GM19043 (cell line): ENCODE data around the gene SND1.

Experiments used
- ATAC-seq: cut with Tn5 transposase; IDR thresholded peaks from one replicate; pipeline ENCODE4 v1.9.1; 2021; ENCODE audit warnings: low read depth; ENCODE audit not compliant: unreplicated experiment

The SND1 gene

DNA sequence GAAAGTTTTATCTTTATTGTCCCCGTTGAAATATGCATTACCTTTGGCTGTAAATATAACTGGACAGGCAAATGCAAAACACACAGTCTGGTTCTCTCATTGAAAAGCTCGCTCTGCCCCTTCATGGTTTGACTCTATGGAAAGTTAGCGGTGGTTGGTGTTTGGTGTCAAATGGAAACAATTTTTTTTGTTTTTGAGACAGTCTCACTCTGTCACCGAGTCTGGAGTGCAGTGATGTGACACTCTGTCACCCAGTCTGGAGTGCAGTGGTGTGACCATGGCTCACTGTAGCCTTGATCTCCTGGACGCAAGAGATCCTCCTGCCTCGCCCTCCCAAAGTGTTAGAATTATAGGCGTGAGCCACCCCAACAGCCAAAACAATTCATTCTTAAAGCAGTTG, 229.6 kb downstream of the SND1 start:
- no peak for ATAC-seq

DNA sequence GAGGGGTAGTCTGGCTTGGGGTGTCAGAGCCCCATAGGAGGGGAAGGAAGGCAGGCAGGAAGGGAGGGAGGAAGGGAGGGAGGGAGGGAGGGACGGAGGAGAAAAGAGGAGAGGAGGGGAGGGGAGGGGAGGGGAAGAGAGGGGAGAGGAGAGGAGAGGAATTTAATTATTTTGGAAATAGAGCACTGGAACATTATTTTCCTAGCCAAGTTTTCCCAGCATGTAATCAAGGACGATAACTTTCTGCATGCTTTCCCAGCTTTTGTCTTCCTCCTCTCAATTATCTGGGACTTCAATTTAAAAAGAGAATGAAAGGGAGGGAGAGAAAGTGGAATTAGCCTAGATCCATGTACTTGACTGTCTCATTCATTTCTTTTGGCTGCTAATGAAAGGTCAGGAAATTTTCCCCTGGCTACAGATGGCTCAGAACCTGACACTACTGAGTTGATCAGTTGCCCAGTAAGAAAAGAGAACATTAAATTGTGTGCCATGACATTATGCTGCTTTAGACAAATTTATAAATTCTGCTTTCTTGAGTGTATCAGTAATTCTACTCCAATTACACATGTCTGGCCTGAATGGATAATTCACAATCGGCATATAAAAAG, 230.4 kb downstream of the SND1 start:
- no peak for ATAC-seq

DNA sequence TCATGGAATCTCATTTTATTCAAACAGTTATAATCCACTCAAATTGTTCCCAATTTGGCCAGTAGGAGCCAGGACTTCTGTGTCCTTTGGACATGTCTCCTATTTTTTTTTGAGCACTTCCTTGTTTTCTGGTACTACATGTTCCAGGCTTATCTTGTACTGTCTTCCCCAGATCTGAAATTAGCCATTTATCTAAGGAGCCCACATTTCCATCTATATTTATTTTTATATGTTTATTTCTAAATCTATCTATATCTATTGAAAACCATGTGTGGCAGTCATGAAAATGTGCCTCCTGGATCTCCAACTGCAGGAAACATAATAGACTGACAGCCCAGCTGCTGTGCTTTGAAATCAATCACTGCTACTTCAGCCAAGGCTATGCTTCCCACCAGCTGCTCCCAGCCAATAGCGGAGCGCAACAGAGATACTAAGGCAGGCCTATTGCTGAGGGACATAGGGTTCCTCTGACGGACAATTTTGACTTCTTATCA, 232.1 kb downstream of the SND1 start:
- no peak for ATAC-seq

DNA sequence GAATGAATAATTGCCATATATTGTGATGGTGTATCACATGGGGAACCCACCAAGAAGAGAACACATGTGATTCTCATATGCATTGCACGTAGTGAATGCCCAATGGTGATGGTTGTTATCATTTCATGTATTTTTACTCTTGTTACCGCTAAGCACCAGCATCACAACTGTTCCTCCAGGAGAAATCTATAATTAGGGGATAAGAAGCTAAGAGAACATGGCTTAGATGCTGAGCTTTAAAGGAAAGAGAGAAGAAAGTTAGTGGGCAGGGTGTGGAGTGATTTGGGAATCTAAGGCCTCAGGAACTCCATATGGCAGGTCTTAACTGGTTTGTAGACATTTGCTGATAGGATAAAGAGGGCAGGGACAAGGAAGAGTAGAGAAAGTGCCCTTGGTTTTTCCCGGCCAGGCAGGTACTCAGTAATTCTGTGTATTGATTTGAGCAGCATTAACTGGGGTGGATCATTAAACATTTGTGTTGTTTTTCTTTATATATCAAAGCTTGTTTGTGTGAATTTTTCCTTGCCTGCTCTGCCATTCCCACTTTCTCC, 233.3 kb downstream of the SND1 start:
- ATAC-seq: no peak

DNA sequence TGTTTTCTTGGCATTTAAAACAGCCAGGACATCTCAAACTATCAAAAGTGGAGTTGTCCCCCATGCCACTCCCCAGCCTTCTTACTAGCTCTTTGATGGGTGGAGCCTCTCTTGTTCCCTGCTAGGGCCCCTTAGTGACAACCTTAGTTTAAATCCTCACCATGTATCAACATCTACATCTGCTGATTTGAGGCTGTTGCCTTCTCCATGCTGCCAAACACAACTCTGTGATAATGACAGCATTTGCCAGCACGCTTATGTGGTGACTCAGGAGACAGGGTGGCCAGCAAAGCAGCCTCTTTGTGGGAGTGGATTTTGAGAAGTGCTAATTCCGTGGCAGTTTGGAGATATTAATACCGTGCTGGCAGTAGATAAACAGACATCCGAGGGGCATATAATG, 233.8 kb downstream of the SND1 start:
- no peak for ATAC-seq

DNA sequence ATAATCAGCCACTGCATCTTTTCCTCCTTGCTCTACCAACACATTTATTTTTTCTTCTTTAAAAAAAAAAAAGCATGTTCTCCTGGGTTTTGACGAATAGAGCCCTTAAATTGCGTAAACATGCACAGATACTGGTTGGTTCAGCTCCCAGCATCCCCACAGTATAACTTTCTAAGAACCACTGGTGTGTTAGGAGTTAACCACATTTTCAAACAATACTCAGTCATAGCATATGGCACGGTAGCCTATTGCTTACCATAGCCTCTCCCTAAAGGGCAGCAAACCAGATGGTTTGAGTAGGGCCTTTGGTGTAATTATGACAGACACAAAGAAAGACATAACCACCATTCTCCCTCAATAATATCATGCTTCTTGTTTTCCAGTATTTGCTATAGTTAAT, 234.3 kb downstream of the SND1 start:
- no peak for ATAC-seq

DNA sequence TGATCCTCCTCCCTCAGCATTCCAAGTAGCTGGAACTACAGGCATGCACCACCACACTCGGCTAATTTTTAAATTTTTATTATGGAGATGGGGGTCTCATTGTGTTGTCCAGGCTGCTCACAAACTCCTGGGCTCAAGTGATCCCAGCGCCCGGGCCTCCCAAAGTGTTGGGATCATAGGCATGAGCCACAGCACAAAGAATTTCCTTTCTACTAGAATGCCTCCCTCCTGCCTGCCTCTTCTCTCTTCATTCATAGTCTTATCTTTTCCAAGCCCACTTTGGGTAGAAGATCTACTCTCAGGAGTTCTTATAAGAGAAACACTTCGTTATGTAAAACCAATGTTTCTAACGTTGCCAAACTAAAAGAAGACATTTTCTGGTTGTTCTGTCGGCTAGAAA, 235.1 kb downstream of the SND1 start:
- no peak for ATAC-seq

DNA sequence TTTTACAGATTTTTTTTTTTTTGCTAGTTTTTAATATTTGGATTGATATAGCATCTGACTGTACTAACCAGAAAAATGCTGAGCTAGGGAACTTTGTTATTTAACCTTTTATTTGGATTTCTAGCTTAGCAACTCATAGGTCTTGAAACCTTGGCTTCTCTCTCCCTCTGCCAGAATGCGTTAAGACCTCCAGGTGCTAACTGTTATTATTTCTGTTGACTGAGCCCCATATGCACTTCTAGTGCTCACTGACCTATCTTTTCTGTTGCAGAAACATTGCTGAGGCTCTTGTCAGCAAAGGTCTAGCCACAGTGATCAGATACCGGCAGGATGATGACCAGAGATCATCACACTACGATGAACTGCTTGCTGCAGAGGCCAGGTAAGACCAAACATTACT, 235.6 kb downstream of the SND1 start:
- no peak for ATAC-seq

DNA sequence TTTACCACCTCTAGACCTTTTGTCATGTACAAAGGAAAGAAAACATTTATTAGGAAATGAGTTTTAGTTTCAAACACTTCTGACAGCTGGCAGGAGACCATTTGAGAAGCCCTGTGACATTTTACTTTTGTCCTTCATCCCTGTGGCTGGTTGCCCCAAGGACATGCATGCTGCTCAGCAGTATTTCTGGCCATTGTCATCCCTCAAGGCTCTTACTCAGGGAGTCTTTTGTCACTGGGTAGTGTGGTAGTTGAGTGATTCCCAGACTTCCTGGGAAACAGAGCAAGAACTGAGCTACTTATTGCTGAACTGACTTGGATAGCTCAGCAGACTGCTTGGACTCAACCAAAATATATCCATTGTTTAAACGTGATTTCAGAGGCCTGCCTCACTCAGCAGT, 236.4 kb downstream of the SND1 start:
- no peak for ATAC-seq

DNA sequence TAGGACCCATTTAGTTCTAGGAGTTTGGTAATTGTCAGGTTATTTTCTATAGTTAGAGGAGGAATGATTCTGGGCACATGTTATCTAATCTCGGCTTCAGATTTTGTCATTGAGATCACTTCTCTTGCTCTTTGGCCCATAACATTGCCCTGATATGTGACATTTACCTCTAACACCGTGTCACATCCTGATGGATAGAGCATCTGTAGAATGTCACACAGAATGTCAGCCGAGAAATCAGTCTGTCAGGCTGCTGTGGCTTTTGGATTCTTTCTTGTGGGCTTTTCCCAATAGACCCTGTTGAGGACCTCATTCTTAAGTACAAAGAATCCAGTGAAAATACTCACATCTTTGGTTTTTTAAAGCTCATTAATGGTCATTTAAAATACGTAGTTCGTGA, 236.8 kb downstream of the SND1 start:
- ATAC-seq: no peak

DNA sequence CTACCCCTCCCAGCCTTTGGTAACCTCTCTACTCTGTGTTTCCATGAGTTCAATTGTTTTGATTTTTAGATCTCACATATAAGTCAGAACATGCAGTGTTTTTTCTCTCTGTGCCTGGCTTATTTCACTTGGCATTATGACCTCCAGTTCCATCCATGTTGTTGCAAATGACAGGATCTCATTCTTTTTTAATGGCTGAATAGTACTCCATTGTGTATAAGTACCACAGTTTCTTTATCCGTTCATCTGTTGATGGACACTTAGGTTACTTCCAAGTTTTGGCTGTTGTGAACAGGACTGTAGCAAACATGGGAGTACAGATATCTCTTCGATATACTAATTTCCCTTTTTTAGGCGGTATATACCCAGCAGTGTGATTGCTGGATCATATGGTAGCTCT, 237.7 kb downstream of the SND1 start:
- ATAC-seq: no peak

DNA sequence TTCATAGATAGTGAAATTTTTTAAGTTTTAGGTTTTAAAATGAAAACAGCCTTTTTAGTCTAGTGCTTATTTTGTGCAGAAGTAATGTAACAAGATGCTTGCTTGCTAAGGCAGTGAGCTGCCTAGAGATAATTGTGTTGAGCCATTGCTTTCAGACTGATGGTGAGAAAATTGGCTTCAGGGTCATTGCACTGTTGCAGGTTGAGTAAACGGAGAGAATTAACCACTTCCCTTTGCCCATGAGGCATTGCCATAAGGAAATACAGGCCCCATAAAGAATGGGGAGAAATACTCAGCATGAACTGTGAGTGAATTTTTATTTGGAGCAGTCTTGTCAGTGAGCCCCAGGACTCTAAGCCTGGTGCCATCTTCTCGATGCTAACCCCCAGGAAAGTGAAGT, 238.7 kb downstream of the SND1 start:
- ATAC-seq: no peak

DNA sequence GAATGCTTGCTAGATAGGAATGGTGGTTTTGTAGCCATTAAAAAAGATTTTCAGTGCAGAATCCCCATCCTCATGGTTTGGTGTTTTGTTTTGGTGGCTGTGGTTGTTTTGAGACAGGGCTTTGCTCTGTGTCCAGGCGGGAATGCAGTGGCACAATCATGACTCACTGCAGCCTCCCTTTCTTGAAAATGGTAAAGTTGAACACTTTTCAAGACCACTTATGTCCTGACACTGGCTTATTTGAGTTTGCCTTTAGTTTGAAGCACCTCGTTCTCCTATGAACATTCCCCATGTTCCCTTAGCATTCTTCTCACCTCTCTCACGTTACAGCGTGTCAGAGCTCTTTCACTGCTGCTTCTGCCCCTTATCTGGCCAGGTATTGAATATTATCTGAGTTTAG, 239.2 kb downstream of the SND1 start:
- no peak for ATAC-seq

DNA sequence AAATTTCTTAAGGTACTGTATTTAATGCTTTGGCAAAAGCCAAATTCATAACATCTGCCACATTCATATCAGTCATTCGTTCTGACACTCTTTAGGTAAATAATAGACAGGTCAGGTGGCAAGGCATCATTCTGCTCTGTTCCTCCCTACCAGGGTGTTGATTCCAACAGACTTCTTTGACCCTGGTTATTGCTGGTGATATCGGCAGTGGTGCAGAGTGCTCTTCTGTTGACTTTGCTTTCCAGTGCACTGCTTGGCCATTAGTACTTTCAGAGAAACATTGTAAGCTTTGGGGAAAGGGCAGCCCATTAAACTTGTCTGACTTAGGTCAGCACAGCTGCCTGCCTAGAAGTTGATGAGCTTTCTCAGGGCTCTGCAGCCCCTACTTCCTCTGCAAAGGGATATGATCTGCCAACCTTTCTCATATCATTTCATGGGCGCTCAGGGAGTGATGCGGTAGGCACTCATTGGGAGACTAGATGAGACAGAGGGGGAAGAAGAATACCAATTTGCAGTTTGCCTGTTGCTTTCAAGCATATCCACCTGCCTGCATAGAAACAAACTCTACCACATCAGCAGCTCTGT, 240.0 kb downstream of the SND1 start:
- ATAC-seq: no peak

DNA sequence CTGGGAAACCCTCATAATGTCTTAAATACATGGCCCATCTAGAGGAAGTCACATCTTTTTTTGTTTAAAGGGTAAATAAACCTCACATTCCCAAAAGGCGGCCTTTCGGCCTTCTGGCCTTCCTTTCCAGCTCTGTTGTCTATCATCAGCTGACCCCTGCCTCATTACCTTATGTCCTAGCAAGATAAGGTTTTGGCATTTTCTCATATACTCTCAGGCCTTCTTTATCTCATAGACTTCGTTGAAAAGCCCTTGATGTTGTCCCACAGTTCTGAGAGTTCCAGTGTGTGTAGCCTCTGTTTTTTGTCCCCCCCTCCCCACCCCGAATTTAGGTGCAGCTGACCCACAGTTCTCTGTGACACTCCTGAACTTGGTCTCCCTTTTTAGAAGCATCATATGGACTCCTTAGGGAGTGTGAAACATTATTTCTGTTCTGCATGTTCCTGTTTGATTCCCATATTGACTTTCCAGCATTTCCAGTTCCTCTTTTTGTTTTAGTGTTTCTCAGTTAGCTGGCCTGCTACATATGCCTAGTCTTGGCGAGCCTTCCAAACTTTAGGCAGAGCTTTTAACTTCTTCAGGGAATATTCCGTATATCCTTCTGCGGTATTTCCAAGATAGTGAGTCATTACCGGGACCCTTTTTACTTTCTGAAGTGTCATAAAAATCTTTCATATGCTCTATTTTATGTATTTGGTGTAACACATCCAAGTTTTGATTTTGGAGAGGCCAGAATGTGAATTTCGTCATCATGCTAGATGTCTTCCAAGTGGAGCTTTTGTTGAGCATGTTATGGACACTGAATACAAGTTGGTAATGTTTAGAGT, 240.7 kb downstream of the SND1 start:
- ATAC-seq: no peak

DNA sequence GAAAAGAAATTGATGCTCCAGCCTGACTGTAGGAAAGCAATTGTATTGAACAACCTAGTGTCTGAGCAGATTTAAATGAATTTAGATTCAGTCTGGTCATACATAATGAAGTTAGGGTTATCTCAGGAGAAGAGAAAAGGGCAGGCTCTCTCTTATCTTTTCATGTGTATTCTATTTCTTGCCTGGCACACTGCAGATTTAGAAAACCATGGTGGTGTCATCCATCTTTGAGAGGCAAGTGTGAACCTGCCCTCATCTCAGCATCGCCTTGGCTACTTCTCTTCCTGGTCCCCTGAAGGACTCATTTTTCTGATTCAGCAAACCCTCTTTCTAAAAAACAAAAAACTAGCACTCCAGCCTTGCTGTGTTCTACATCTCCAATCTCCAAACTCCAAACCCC, 241.6 kb downstream of the SND1 start:
- ATAC-seq: no peak

DNA sequence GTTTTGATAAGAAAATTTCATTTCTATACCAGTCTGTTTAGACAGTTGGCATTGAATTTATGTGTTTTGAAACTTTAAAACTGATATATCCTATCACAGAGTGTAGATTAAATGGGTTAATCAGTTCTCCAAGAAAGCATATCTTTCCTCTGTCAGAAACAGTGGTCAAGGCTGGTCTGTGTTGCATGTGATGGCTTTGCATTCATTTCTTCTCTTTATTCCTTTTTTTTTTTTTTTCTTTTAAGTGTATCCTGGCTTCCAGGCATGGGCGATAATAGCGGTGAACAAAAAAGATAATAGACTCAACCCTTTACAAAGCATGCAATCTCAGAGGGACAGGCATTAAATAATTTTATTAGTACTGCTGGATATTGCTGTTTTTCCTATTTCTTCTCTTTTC, 242.6 kb downstream of the SND1 start:
- no peak for ATAC-seq

DNA sequence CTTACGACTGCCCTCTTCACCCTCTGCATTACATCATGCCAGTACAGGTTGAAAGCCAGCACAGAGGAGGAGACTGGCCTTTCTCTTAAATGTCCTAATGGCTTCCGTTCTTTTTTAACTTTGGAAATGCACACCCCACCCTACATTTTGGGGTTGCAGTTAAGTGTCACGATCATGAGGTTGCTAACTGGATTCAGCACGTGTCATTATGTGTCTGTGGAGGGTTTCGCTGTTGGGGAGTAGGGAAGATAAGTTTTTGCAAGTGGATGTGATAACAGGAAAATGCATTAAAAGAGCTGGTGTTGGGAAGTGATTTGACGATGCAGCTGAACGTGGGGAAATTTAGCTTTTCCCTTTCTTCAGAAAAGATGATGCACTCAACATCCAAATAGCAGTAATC, 243.4 kb downstream of the SND1 start:
- ATAC-seq: no peak

DNA sequence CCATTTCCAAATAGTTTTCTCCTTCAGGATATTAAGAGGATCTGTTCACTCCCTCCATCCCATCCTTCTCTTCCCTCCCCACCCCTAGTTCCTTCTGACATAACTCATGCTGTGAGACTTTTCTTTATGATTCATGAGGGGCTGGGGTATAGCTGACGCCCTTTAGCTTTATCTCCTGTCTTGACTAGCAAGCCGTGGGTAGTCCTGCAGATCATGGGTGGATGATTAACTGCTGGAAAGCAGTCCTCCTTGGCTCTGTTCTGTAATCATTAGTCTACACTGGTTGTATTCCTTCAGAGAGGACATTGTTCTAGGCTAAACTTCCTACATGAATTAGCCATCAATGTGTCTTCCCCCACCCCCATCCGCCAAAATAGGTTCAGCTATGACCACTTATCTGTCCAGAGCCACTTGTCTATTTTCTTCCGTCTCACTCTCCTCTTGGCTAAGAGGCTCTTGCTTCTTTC, 243.9 kb downstream of the SND1 start:
- ATAC-seq: no peak

DNA sequence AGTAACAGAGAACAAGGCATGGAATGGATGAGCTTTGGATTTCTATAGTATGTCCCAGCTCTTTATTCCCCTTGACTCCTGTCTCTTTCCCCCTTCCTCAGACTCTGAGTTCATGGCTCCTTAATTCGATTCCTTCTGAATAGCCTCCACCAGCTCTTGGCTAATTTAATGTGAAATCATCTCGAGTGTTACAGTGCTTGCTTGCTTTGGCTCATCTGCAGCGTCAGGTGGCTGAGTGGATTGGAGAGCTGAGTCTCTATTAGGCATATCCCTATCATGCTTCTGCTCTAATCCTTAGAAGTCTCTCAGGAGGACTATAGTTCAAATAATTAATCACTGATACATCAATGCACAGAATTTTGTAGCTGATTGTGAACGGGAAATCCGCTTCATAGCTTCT, 244.7 kb downstream of the SND1 start:
- no peak for ATAC-seq

DNA sequence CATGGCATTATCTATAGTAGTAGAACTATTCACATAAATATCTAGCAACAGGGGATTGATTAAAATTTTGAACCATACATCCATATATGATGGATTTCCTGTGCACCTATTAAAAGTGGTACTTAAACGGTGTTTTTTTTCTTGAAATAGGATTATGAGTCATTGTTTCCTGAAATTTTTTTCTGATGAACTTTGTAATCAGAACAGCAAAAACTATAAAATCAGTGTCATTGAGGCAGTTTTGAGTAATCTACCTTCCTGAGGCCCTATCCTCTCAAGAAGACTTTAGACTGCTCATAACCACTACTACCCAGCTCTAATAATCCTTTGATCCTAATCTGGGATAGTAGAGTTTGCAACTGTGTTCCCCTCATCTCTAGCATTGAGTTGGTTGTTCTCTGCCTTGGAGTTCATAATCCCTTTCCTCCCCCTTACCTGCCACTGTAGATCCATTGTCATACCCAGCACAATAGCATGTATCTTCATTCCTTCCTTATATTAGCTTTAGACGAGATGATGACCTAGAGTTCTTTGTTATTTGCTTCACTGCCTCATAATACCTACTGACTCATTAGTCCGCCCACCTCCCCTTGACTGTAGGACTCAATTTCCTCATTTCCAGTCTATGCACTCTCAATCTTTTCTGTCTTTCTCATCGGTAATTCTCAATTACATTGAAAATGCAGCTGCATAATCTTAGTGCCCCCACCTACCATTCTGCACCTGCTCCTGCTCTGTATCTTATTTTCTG, 245.9 kb downstream of the SND1 start:
- no peak for ATAC-seq
